ENCODE measurements around the gene BMP3. TPM values are rescaled to one million over a fixed set of nuclear protein-coding genes. Genes with fewer than 3 reads are reported as not detected.
"Not testable (repeated sequence)": the region's sequence is repeated elsewhere in the genome, so short reads cannot be mapped to it uniquely, and the experiment has no call there.

The BMP3 gene
- total RNA-seq, 6 experiments from 2014 or later = not detected

- intact Hi-C loops (cut with DNase I) = no loop called here
- no peaks in the 10 kb centered on the region for H3K36me3 ChIP-seq
- H3K4me1 ChIP-seq = no peaks in the 10 kb centered on the region
- no peak for ATAC-seq
- H3K4me3 ChIP-seq = no peak overlapping the region
- H3K27me3 ChIP-seq = no peaks in the 10 kb centered on the region
- no peaks in the 10 kb centered on the region for H3K9me3 ChIP-seq
- WGBS (ENCODE audit: insufficient coverage, low coverage, low lambda C conversion rate, missing lambda C conversion rate) = 59% methylated on average over 3 of the region's 3 CpGs
- no peak overlapping the region for H3K27ac ChIP-seq
- no peak for TF ChIP-seq CTCF (IDR thresholded peaks at IDR 0.05)
- DNase-seq = no peak
Observed at GRCh38 chr4:80999943-81000342, 30.6 kb upstream of the BMP3 start.

- no peak overlapping the region for H3K27ac ChIP-seq
- ATAC-seq = no peak
- H3K4me3 ChIP-seq = no peak overlapping the region
- DNase-seq = no peak
- H3K9me3 ChIP-seq = no peaks in the 10 kb centered on the region
- H3K4me1 ChIP-seq = no peaks in the 10 kb centered on the region
- WGBS (ENCODE audit: insufficient coverage, low coverage, low lambda C conversion rate, missing lambda C conversion rate) = 14% methylated on average over 1 of the region's 2 CpGs
- intact Hi-C loops (cut with DNase I) = no loop called here
- TF ChIP-seq CTCF (IDR thresholded peaks at IDR 0.05) (no peak), POLR2A (IDR thresholded peaks at IDR 0.05) (no peak)
- H3K36me3 ChIP-seq = no peaks in the 10 kb centered on the region
- no peaks in the 10 kb centered on the region for H3K27me3 ChIP-seq
Observed at GRCh38 chr4:81003597-81004111, 26.9 kb upstream of the BMP3 start.

- DNase-seq = no peak
- H3K4me1 ChIP-seq = no peaks in the 10 kb centered on the region
- no peaks in the 10 kb centered on the region for H3K9me3 ChIP-seq
- H3K36me3 ChIP-seq = no peaks in the 10 kb centered on the region
- no peak for ATAC-seq
- H3K27ac ChIP-seq = no peak overlapping the region
- TF ChIP-seq CTCF (IDR thresholded peaks at IDR 0.05) = no peak
- WGBS (ENCODE audit: insufficient coverage, low coverage, low lambda C conversion rate, missing lambda C conversion rate) = 59% methylated on average over 2 of the region's 2 CpGs
- no peaks in the 10 kb centered on the region for H3K27me3 ChIP-seq
- H3K4me3 ChIP-seq = no peak overlapping the region
- intact Hi-C loops (cut with DNase I) = no loop called here
Observed at GRCh38 chr4:81007417-81007816, 23.1 kb upstream of the BMP3 start.

- DNase-seq; H3K9me3 ChIP-seq; H3K27ac ChIP-seq; intact Hi-C loops (cut with DNase I); ATAC-seq; H3K4me3 ChIP-seq; H3K27me3 ChIP-seq; H3K36me3 ChIP-seq; H3K4me1 ChIP-seq: not testable (repeated sequence)
- WGBS (ENCODE audit: insufficient coverage, low coverage, low lambda C conversion rate, missing lambda C conversion rate) = 43% methylated on average over 2 of the region's 2 CpGs
Observed at GRCh38 chr4:81016566-81016965, 13.9 kb upstream of the BMP3 start.

GRCh38 chr4:81019006-81019405, 11.5 kb upstream of the BMP3 start:
- no peak for ATAC-seq
- no peak for DNase-seq
- no peaks in the 10 kb centered on the region for H3K36me3 ChIP-seq
- no peak overlapping the region for H3K27ac ChIP-seq
- no peaks in the 10 kb centered on the region for H3K4me1 ChIP-seq
- H3K9me3 ChIP-seq = no peaks in the 10 kb centered on the region
- no peaks in the 10 kb centered on the region for H3K27me3 ChIP-seq
- intact Hi-C loops (cut with DNase I) = no loop called here
- 73% methylated on average over 1 of the region's 1 CpG for WGBS (ENCODE audit: insufficient coverage, low coverage, low lambda C conversion rate, missing lambda C conversion rate)
- TF ChIP-seq POLR2A (IDR thresholded peaks at IDR 0.05) (no peak), CTCF (IDR thresholded peaks at IDR 0.05) (no peak)
- H3K4me3 ChIP-seq = no peak overlapping the region
